ENCODE data around the gene DENND6B. TPM values are rescaled to one million over a fixed set of nuclear protein-coding genes. Genes with fewer than 3 reads are reported as not detected.

Gene DENND6B
- total and polyA plus RNA-seq, 2 of the 13 experiments (the other 11 are each of a cell fraction or from before 2014, with no cell fraction given), result 0.95 to 3.8 TPM

- no peak for TF ChIP-seq MLLT10 (CRISPR knock-in tag; IDR thresholded peaks at IDR 0.05)
- TF ChIP-seq PHF5A (CRISPR knock-in tag; IDR thresholded peaks at IDR 0.05; ENCODE audit: low read depth, unreplicated experiment), result no peak
Observed at GRCh38 chr22:50268655-50269113, 58.1 kb downstream of the DENND6B start (continued).

GRCh38 chr22:50267591-50268390 lies 59.0 kb downstream of the DENND6B start:
- DNase-seq (ENCODE audit: low spot score) (no peak), FAIRE-seq (no peak), ATAC-seq (no peak)
- Histone ChIP-seq H3K27ac (ENCODE audit: extremely low read length, insufficient read depth, low read length) (no peak overlapping the region), H3K79me2 (ENCODE audit: insufficient read depth, low read length) (no peaks in the 10 kb centered on the region), H3K9me3 (ENCODE audit: low read length) (no peaks in the 10 kb centered on the region), H2AFZ (ENCODE audit: low read length) (no peak overlapping the region), H3K9ac (ENCODE audit: insufficient read depth, low read depth, low read length) (no peak overlapping the region), H3K4me2 (ENCODE audit: low read depth, low read length) (peak overlapping the region; percentile 58), H4K20me1 (ENCODE audit: insufficient read depth, low read length) (peaks cover 7% of the 10 kb centered on the region; the same call in 1 of the 2 replicates), H3K27me3 (ENCODE audit: control insufficient read depth in 1 of 2, insufficient read depth in 2 of 2, low read length in 2 of 2) (peaks cover 21 to 65% of the 10 kb centered on the region in 2 experiments), H3K36me3 (replicated peaks in 1 of 2; ENCODE audit: control insufficient read depth in 1 of 2, insufficient read depth in 2 of 2, low read length in 2 of 2) (no peaks in the 10 kb centered on the region), H3K4me3 (replicated peaks in 1 of 3; ENCODE audit: insufficient read depth in 1 of 3, low read depth in 2 of 3, low read length in 3 of 3) (peak overlapping the region in 1 of 3 experiments; percentile 48; a peak in 1 of 6 replicates), H3K4me1 (ENCODE audit: insufficient read depth, low read length) (peaks cover 43% of the 10 kb centered on the region)
- in situ Hi-C loops (cut with HindIII; ENCODE audit: extremely low pct_ligation_motif_present, low pct_unique_long_range_greater_than_20kb) (no loop called here), intact Hi-C loops (cut with micrococcal nuclease; ENCODE audit: unreplicated experiment) (no loop called here)
- ChIA-PET CTCF (ENCODE audit: low intra/inter-chr PET ratio, low total read pairs) (no interaction called here), POLR2A (interaction anchor here (1.3 to 1.5 kb wide), 2 partner anchors 17 to 61 kb away, joined by 4 to 6 read pairs; partner anchors contain the start of gene HDAC10)
- WGBS (ENCODE audit: low lambda C conversion rate), result 24% methylated on average over 19 of the region's 75 CpGs
- no TSS peak for BruUV-seq (replicated peaks)
- TF ChIP-seq CEBPB (IDR thresholded peaks at IDR 0.05; ENCODE audit: borderline replicate concordance, low read depth, low read length) (no peak), ZNF784 (CRISPR knock-in tag; IDR thresholded peaks at IDR 0.05; ENCODE audit: borderline replicate concordance) (peak; percentile 29; the same call in 1 of the 2 replicates), HNF1B (CRISPR knock-in tag; IDR thresholded peaks at IDR 0.05) (no peak), CENPBD1 (CRISPR knock-in tag; IDR thresholded peaks at IDR 0.05; ENCODE audit: borderline replicate concordance, low read depth) (no peak), BHLHE40 (IDR thresholded peaks at IDR 0.05; ENCODE audit: low read length) (peak; percentile 43; the same call in 1 of the 2 replicates)
- TF ChIP-seq, protein P1, sequence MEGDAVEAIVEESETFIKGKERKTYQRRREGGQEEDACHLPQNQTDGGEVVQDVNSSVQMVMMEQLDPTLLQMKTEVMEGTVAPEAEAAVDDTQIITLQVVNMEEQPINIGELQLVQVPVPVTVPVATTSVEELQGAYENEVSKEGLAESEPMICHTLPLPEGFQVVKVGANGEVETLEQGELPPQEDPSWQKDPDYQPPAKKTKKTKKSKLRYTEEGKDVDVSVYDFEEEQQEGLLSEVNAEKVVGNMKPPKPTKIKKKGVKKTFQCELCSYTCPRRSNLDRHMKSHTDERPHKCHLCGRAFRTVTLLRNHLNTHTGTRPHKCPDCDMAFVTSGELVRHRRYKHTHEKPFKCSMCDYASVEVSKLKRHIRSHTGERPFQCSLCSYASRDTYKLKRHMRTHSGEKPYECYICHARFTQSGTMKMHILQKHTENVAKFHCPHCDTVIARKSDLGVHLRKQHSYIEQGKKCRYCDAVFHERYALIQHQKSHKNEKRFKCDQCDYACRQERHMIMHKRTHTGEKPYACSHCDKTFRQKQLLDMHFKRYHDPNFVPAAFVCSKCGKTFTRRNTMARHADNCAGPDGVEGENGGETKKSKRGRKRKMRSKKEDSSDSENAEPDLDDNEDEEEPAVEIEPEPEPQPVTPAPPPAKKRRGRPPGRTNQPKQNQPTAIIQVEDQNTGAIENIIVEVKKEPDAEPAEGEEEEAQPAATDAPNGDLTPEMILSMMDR (CRISPR knock-in tag; IDR thresholded peaks at IDR 0.05), result peak; percentile 50
- TF ChIP-seq, protein P2, sequence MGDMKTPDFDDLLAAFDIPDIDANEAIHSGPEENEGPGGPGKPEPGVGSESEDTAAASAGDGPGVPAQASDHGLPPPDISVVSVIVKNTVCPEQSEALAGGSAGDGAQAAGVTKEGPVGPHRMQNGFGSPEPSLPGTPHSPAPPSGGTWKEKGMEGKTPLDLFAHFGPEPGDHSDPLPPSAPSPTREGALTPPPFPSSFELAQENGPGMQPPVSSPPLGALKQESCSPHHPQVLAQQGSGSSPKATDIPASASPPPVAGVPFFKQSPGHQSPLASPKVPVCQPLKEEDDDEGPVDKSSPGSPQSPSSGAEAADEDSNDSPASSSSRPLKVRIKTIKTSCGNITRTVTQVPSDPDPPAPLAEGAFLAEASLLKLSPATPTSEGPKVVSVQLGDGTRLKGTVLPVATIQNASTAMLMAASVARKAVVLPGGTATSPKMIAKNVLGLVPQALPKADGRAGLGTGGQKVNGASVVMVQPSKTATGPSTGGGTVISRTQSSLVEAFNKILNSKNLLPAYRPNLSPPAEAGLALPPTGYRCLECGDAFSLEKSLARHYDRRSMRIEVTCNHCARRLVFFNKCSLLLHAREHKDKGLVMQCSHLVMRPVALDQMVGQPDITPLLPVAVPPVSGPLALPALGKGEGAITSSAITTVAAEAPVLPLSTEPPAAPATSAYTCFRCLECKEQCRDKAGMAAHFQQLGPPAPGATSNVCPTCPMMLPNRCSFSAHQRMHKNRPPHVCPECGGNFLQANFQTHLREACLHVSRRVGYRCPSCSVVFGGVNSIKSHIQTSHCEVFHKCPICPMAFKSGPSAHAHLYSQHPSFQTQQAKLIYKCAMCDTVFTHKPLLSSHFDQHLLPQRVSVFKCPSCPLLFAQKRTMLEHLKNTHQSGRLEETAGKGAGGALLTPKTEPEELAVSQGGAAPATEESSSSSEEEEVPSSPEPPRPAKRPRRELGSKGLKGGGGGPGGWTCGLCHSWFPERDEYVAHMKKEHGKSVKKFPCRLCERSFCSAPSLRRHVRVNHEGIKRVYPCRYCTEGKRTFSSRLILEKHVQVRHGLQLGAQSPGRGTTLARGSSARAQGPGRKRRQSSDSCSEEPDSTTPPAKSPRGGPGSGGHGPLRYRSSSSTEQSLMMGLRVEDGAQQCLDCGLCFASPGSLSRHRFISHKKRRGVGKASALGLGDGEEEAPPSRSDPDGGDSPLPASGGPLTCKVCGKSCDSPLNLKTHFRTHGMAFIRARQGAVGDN (CRISPR knock-in tag; IDR thresholded peaks at IDR 0.05), result peak; percentile 36; the same call in 1 of the 2 replicates
- TF ChIP-seq, protein P3, sequence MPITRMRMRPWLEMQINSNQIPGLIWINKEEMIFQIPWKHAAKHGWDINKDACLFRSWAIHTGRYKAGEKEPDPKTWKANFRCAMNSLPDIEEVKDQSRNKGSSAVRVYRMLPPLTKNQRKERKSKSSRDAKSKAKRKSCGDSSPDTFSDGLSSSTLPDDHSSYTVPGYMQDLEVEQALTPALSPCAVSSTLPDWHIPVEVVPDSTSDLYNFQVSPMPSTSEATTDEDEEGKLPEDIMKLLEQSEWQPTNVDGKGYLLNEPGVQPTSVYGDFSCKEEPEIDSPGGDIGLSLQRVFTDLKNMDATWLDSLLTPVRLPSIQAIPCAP (CRISPR knock-in tag; IDR thresholded peaks at IDR 0.05; ENCODE audit: low read depth), result no peak

Data from HepG2 (cell line).